ENCODE measurements around the gene PRICKLE2. TPM values are rescaled to one million over a fixed set of nuclear protein-coding genes. Genes with fewer than 3 reads are reported as not detected.

The PRICKLE2 gene
- total RNA-seq, 1 donor from 2014 or later: 84.4 TPM

DNA sequence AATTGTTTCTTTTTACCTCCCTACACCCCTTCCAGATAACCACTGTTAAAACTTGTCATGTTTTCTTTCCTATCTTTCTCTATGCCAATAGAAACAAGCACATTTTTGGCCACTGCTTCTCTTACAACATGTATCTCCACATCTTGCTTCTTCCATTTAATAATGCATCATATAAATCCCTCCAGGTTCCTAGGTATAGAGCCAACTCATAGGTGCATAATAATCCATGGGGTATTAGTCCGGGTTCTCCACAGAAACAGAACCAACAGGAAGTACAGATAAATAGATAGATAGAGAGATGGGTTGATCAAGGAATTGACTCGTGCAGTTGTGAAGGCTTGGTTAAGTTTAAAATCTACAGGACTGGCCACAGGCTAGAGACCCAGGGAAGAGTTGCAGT is 160.5 kb downstream of the PRICKLE2 start:
- FAIRE-seq (no peak), DNase-seq (ENCODE audit: low read depth) (no peak)
- no peaks in the 10 kb centered on the region for H3K36me3 ChIP-seq (ENCODE audit: insufficient read depth, low read length)
- H3K27ac Mint-ChIP-seq (ENCODE audit: unreplicated experiment): no peak overlapping the region
- H3K9me3 Mint-ChIP-seq (ENCODE audit: unreplicated experiment): no peaks in the 10 kb centered on the region
- H3K79me2 ChIP-seq (ENCODE audit: insufficient read depth, low read length): no peaks in the 10 kb centered on the region
- H3K4me3 Mint-ChIP-seq (ENCODE audit: unreplicated experiment): no peak overlapping the region
- no peaks in the 10 kb centered on the region for H4K20me1 ChIP-seq (ENCODE audit: insufficient read depth, low read length)
- H3K27me3 Mint-ChIP-seq (ENCODE audit: low read depth, unreplicated experiment): no peaks in the 10 kb centered on the region
- H3K9ac ChIP-seq (ENCODE audit: low read length): no peak overlapping the region
- no peak overlapping the region for H3K27ac ChIP-seq (ENCODE audit: low read depth, low read length)
- TF ChIP-seq EZH2 (IDR thresholded peaks at IDR 0.05; ENCODE audit: insufficient read depth, low read length): no peak
- TF ChIP-seq, protein P1, sequence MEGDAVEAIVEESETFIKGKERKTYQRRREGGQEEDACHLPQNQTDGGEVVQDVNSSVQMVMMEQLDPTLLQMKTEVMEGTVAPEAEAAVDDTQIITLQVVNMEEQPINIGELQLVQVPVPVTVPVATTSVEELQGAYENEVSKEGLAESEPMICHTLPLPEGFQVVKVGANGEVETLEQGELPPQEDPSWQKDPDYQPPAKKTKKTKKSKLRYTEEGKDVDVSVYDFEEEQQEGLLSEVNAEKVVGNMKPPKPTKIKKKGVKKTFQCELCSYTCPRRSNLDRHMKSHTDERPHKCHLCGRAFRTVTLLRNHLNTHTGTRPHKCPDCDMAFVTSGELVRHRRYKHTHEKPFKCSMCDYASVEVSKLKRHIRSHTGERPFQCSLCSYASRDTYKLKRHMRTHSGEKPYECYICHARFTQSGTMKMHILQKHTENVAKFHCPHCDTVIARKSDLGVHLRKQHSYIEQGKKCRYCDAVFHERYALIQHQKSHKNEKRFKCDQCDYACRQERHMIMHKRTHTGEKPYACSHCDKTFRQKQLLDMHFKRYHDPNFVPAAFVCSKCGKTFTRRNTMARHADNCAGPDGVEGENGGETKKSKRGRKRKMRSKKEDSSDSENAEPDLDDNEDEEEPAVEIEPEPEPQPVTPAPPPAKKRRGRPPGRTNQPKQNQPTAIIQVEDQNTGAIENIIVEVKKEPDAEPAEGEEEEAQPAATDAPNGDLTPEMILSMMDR (IDR thresholded peaks at IDR 0.05; ENCODE audit: insufficient read depth, low read depth, low read length): no peak
- H3K36me3 Mint-ChIP-seq (ENCODE audit: low read depth, unreplicated experiment): no peaks in the 10 kb centered on the region
- peaks cover 12% of the 10 kb centered on the region for H3K4me1 Mint-ChIP-seq (ENCODE audit: low read depth, unreplicated experiment)
- H3K4me2 ChIP-seq (ENCODE audit: low read length): no peak overlapping the region
- no peaks in the 10 kb centered on the region for H3K27me3 ChIP-seq (ENCODE audit: insufficient read depth, low read length)
- no peak overlapping the region for H2AFZ ChIP-seq (ENCODE audit: low read depth, low read length)
- H3K4me1 ChIP-seq (ENCODE audit: insufficient read depth, low read length): peaks cover 22% of the 10 kb centered on the region
- no peaks in the 10 kb centered on the region for H3K9me3 ChIP-seq (ENCODE audit: insufficient read depth, low read depth, low read length)
- no peak overlapping the region for H3K4me3 ChIP-seq (ENCODE audit: insufficient read depth, low read depth, low read length)

DNA sequence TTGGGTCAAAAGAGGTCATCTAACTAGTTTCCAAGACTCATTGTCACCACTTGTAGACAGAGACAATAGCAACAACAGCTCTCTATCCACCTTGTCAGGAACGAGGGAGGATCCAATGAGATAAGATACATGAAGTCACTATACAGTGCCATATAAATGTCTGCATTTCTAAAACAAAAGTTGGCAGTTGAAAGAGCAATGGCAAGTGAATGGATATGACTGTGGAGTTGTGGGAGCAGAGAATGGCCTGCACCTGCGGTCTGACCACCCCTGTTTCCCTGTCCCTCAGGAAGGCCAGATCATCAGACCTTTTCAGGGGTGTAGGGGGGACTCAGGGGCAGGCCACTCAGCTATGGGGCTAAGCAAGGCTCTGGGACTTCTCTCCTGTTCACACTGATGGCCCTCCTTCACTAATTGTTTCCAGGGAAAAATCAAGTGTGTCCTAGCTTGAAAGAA is 161.3 kb downstream of the PRICKLE2 start:
- H3K4me3 ChIP-seq (ENCODE audit: insufficient read depth, low read depth, low read length): no peak overlapping the region
- peaks cover 12% of the 10 kb centered on the region for H3K4me1 Mint-ChIP-seq (ENCODE audit: low read depth, unreplicated experiment)

More for the DNA sequence above, 161.3 kb downstream of the PRICKLE2 start:
- peak; percentile 88 for FAIRE-seq
- H3K79me2 ChIP-seq (ENCODE audit: insufficient read depth, low read length): no peaks in the 10 kb centered on the region
- TF ChIP-seq EZH2 (IDR thresholded peaks at IDR 0.05; ENCODE audit: insufficient read depth, low read length): no peak
- TF ChIP-seq, protein P1 (IDR thresholded peaks at IDR 0.05; ENCODE audit: insufficient read depth, low read depth, low read length): no peak
- H3K4me3 Mint-ChIP-seq (ENCODE audit: unreplicated experiment): no peak overlapping the region
- no peaks in the 10 kb centered on the region for H3K27me3 Mint-ChIP-seq (ENCODE audit: low read depth, unreplicated experiment)
- no peak overlapping the region for H3K27ac Mint-ChIP-seq (ENCODE audit: unreplicated experiment)
- peak overlapping the region; percentile 64 for H3K4me2 ChIP-seq (ENCODE audit: low read length)
- H3K27ac ChIP-seq (ENCODE audit: low read depth, low read length): peak overlapping the region; percentile 54
- no peak for DNase-seq (ENCODE audit: low read depth)
- H3K36me3 ChIP-seq (ENCODE audit: insufficient read depth, low read length): no peaks in the 10 kb centered on the region
- H3K36me3 Mint-ChIP-seq (ENCODE audit: low read depth, unreplicated experiment): no peaks in the 10 kb centered on the region
- no peak overlapping the region for H2AFZ ChIP-seq (ENCODE audit: low read depth, low read length)
- H3K9me3 Mint-ChIP-seq (ENCODE audit: unreplicated experiment): no peaks in the 10 kb centered on the region
- no peak overlapping the region for H3K9ac ChIP-seq (ENCODE audit: low read length)
- no peaks in the 10 kb centered on the region for H3K27me3 ChIP-seq (ENCODE audit: insufficient read depth, low read length)
- no peaks in the 10 kb centered on the region for H4K20me1 ChIP-seq (ENCODE audit: insufficient read depth, low read length)
- no peaks in the 10 kb centered on the region for H3K9me3 ChIP-seq (ENCODE audit: insufficient read depth, low read depth, low read length)
- peaks cover 22% of the 10 kb centered on the region for H3K4me1 ChIP-seq (ENCODE audit: insufficient read depth, low read length)
